ENCODE measurements around the gene REXO2.

Gene REXO2

GRCh38 chr11:114440971-114441763 lies 1.9 kb downstream of the REXO2 start:
- FAIRE-seq = no peak

- no peak for FAIRE-seq
Observed at GRCh38 chr11:114441921-114442320, 2.7 kb downstream of the REXO2 start.

GRCh38 chr11:114442536-114442935 lies 3.3 kb downstream of the REXO2 start:
- FAIRE-seq = no peak

- no peak for FAIRE-seq
Observed at GRCh38 chr11:114447444-114447843, 8.2 kb downstream of the REXO2 start.

GRCh38 chr11:114447892-114448291 lies 8.6 kb downstream of the REXO2 start:
- no peak for FAIRE-seq

- no peak for FAIRE-seq
Observed at GRCh38 chr11:114448749-114449482, 9.6 kb downstream of the REXO2 start.

GRCh38 chr11:114449845-114450244 lies 10.6 kb downstream of the REXO2 start:
- FAIRE-seq = no peak

GRCh38 chr11:114452399-114452798 lies 13.1 kb downstream of the REXO2 start:
- FAIRE-seq = no peak

GRCh38 chr11:114463999-114464398 lies 24.7 kb downstream of the REXO2 start:
- no peak for FAIRE-seq

GRCh38 chr11:114466742-114467141 lies 27.5 kb downstream of the REXO2 start:
- FAIRE-seq = no peak

GRCh38 chr11:114472661-114473060 lies 33.4 kb downstream of the REXO2 start:
- no peak for FAIRE-seq

- FAIRE-seq = no peak
Observed at GRCh38 chr11:114478001-114478410, 38.7 kb downstream of the REXO2 start.

GRCh38 chr11:114478768-114479167 lies 39.5 kb downstream of the REXO2 start:
- FAIRE-seq = no peak

GRCh38 chr11:114479331-114479730 lies 40.1 kb downstream of the REXO2 start:
- FAIRE-seq = no peak

- no peak for FAIRE-seq
Observed at GRCh38 chr11:114482114-114482513, 42.8 kb downstream of the REXO2 start.

GRCh38 chr11:114483929-114484328 lies 44.7 kb downstream of the REXO2 start:
- no peak for FAIRE-seq

- FAIRE-seq = no peak
Observed at GRCh38 chr11:114496915-114497314, 57.6 kb downstream of the REXO2 start.

- no peak for FAIRE-seq
Observed at GRCh38 chr11:114499756-114500155, 60.5 kb downstream of the REXO2 start.

All from G401.6 (cell line).